ENCODE measurements around the gene ZFYVE28. TPM values are rescaled to one million over a fixed set of nuclear protein-coding genes. Genes with fewer than 3 reads are reported as not detected.

ZFYVE28 gene
- total and polyA plus RNA-seq, 10 of the 15 experiments (the other 5 are each of a cell fraction or from before 2014, with no cell fraction given): 0.06 to 1.9 (median 0.22) TPM; not detected in 1

DNA sequence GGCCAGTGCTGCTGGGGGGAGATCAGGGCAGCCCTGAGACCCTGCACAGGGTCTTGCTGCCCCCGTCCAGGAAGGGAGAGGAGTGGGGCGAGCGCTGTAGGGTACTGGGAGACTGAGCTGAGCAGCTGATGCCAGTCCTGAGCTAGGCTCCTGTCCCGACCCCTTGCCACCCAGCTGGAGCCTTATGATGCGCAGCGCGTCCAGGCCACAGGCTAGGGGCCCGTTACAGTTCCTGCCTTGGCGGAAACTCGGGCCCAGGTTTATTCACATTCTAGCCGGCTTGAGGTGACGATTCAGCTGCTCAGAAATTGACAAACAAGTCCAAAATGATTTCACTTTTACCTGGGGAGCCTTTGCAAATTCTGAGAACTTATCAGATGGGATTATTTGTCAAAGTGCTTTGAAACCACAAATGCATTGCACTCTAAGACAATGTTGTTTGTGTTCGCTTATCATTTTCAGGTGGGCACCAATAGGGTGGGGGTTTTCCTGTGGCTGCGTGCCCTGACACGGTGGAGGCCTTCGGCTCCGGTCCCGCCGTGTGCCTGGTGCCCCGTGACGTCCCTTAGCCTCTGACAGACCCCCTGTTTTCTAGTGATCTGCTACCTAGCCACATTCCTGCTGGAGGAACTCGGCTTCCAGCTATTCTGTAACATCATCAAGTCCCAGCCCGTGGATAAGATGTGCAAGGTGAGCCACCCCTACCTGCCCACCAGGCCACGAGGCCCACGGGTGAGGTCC is 19.2 kb upstream of the ZFYVE28 start:
- no peak overlapping the region for H3K4me3 ChIP-seq
- no peak overlapping the region for H3K4me2 ChIP-seq (ENCODE audit: control insufficient read depth, insufficient read depth)
- intact Hi-C loops (cut with micrococcal nuclease; ENCODE audit: unreplicated experiment): no loop called here
- no peak for FAIRE-seq
- ATAC-seq: no peak
- ChIA-PET CTCF (interaction anchor here (1.5 kb wide), 2 partner anchors 18 to 218 kb away, joined by 3 to 4 read pairs; partner anchors contain the start of gene CFAP99), RAD21 (ENCODE audit: unreplicated experiment) (no interaction called here), POLR2A (interaction anchor here (0.6 kb wide), 1 partner anchor 228 kb away, joined by 8 read pairs; no protein-coding TSS in a partner anchor), SMC1A (ENCODE audit: uncharacterized antibody, unreplicated experiment) (interaction anchor here (1.6 kb wide), 1 partner anchor 218 kb away, joined by 5 read pairs; no protein-coding TSS in a partner anchor)
- TF ChIP-seq ZNF274 (IDR thresholded peaks at IDR 0.05; ENCODE audit: insufficient read depth, insufficient read length) (no peak), CREM (IDR thresholded peaks at IDR 0.05; ENCODE audit: low read depth) (no peak), TCF7 (IDR thresholded peaks at IDR 0.05; ENCODE audit: borderline replicate concordance) (no peak), CHD1 (IDR thresholded peaks at IDR 0.05; ENCODE audit: low read depth, low read length) (no peak), MEF2A (IDR thresholded peaks at IDR 0.05; ENCODE audit: insufficient read depth, low read depth, low read length) (no peak), POLR2A (IDR thresholded peaks at IDR 0.05; ENCODE audit: low read depth, low read length) (no peak), BCL11A (IDR thresholded peaks at IDR 0.05; ENCODE audit: low read depth, low read length) (no peak), RFX5 (IDR thresholded peaks at IDR 0.05; ENCODE audit: low read depth, low read length) (no peak), KLF5 (IDR thresholded peaks at IDR 0.05; ENCODE audit: partially characterized antibody) (no peak), SMC3 (IDR thresholded peaks at IDR 0.05; ENCODE audit: borderline replicate concordance, low read length) (no peak)
- TF ChIP-seq, protein P1, sequence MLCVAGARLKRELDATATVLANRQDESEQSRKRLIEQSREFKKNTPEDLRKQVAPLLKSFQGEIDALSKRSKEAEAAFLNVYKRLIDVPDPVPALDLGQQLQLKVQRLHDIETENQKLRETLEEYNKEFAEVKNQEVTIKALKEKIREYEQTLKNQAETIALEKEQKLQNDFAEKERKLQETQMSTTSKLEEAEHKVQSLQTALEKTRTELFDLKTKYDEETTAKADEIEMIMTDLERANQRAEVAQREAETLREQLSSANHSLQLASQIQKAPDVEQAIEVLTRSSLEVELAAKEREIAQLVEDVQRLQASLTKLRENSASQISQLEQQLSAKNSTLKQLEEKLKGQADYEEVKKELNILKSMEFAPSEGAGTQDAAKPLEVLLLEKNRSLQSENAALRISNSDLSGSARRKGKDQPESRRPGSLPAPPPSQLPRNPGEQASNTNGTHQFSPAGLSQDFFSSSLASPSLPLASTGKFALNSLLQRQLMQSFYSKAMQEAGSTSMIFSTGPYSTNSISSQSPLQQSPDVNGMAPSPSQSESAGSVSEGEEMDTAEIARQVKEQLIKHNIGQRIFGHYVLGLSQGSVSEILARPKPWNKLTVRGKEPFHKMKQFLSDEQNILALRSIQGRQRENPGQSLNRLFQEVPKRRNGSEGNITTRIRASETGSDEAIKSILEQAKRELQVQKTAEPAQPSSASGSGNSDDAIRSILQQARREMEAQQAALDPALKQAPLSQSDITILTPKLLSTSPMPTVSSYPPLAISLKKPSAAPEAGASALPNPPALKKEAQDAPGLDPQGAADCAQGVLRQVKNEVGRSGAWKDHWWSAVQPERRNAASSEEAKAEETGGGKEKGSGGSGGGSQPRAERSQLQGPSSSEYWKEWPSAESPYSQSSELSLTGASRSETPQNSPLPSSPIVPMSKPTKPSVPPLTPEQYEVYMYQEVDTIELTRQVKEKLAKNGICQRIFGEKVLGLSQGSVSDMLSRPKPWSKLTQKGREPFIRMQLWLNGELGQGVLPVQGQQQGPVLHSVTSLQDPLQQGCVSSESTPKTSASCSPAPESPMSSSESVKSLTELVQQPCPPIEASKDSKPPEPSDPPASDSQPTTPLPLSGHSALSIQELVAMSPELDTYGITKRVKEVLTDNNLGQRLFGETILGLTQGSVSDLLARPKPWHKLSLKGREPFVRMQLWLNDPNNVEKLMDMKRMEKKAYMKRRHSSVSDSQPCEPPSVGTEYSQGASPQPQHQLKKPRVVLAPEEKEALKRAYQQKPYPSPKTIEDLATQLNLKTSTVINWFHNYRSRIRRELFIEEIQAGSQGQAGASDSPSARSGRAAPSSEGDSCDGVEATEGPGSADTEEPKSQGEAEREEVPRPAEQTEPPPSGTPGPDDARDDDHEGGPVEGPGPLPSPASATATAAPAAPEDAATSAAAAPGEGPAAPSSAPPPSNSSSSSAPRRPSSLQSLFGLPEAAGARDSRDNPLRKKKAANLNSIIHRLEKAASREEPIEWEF (IDR thresholded peaks at IDR 0.05; ENCODE audit: insufficient replicate concordance, low read depth, low read length): no peak
- TF ChIP-seq, protein P2, sequence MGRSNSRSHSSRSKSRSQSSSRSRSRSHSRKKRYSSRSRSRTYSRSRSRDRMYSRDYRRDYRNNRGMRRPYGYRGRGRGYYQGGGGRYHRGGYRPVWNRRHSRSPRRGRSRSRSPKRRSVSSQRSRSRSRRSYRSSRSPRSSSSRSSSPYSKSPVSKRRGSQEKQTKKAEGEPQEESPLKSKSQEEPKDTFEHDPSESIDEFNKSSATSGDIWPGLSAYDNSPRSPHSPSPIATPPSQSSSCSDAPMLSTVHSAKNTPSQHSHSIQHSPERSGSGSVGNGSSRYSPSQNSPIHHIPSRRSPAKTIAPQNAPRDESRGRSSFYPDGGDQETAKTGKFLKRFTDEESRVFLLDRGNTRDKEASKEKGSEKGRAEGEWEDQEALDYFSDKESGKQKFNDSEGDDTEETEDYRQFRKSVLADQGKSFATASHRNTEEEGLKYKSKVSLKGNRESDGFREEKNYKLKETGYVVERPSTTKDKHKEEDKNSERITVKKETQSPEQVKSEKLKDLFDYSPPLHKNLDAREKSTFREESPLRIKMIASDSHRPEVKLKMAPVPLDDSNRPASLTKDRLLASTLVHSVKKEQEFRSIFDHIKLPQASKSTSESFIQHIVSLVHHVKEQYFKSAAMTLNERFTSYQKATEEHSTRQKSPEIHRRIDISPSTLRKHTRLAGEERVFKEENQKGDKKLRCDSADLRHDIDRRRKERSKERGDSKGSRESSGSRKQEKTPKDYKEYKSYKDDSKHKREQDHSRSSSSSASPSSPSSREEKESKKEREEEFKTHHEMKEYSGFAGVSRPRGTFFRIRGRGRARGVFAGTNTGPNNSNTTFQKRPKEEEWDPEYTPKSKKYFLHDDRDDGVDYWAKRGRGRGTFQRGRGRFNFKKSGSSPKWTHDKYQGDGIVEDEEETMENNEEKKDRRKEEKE (IDR thresholded peaks at IDR 0.05): no peak
- TF ChIP-seq, protein P3, sequence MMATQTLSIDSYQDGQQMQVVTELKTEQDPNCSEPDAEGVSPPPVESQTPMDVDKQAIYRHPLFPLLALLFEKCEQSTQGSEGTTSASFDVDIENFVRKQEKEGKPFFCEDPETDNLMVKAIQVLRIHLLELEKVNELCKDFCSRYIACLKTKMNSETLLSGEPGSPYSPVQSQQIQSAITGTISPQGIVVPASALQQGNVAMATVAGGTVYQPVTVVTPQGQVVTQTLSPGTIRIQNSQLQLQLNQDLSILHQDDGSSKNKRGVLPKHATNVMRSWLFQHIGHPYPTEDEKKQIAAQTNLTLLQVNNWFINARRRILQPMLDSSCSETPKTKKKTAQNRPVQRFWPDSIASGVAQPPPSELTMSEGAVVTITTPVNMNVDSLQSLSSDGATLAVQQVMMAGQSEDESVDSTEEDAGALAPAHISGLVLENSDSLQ (IDR thresholded peaks at IDR 0.05): no peak
- H3K9ac ChIP-seq (ENCODE audit: control insufficient read depth, insufficient read depth, low read length): no peak overlapping the region
- peaks cover 3% of the 10 kb centered on the region; the same call in 1 of the 2 replicates for H3K4me1 ChIP-seq (ENCODE audit: control insufficient read depth, insufficient read depth, low read length)
- H3K27me3 ChIP-seq (replicated peaks in 1 of 2; ENCODE audit: control insufficient read depth in 2 of 2, insufficient read depth in 2 of 2, low read length in 1 of 2): peaks cover 0 to 1% of the 10 kb centered on the region in 2 experiments; a peak in 2 of 4 replicates
- H3K79me2 ChIP-seq (ENCODE audit: control insufficient read depth, insufficient read depth, low read length): no peaks in the 10 kb centered on the region
- DNase-seq (ENCODE audit: low read depth, low spot score): no peak
- in situ Hi-C loops (cut with MboI): no loop called here
- no peak overlapping the region for H2AFZ ChIP-seq (ENCODE audit: control insufficient read depth, low read depth, low read length)
- no peak overlapping the region for H3K27ac ChIP-seq (ENCODE audit: control insufficient read depth, insufficient read depth)
- H3K36me3 ChIP-seq (ENCODE audit: control insufficient read depth in 2 of 2, insufficient read depth in 2 of 2, low read length in 1 of 2): no peaks in the 10 kb centered on the region
- no peaks in the 10 kb centered on the region for H4K20me1 ChIP-seq (ENCODE audit: control insufficient read depth, insufficient read depth)
- no peaks in the 10 kb centered on the region for H3K9me3 ChIP-seq (replicated peaks; ENCODE audit: control insufficient read depth, insufficient read depth, low read length)
- 49% methylated on average over 25 of the region's 25 CpGs for WGBS (ENCODE audit: insufficient coverage, insufficient replicate concordance, low lambda C conversion rate, missing lambda C conversion rate)
- no TSS peak for BruUV-seq (replicated peaks)

All from GM12878 (cell line).